AG09319 (cell line): ENCODE results near the gene HMGB1.

ENCODE experiments used
- DNase-seq: peaks from one replicate; pipeline ENCODE4 v3.0.0-alpha.2; 2010; ENCODE audit warnings: low read depth; ENCODE audit errors: extremely low read depth
- CTCF ChIP-seq: IDR thresholded peaks from 2 replicates; pipeline ENCODE4 v1.5.1; 2011; ENCODE audit warnings: low read depth, mild to moderate bottlenecking, inconsistent platforms, low read length, moderate library complexity

The HMGB1 gene

GRCh38 chr13:30406779-30407416 lies 58.8 kb downstream of the HMGB1 start:
- no peak for DNase-seq
- no peak for TF ChIP-seq CTCF
